Ramos (cell line): ENCODE data around the gene PLK3.
"Not testable (repeated sequence)": the region's sequence is repeated elsewhere in the genome, so short reads cannot be mapped to it uniquely, and the experiment has no call there.

Experiments used
- in situ Hi-C: fragments of 300-500 bp; cut with MboI; formaldehyde crosslinking; loops from one replicate; pipeline ENCODE4 v1.14.3; 2022; ENCODE audit warnings: low sequenced_read_pairs; ENCODE audit not compliant: unreplicated experiment

PLK3 gene

GRCh38 chr1:44799770-44800584 is at the start of gene PLK3:
TSS of gene PLK3 (plus strand) at chr1:44800377. CDS start at chr1:44800464, 87 bp downstream.
- in situ Hi-C loops = loop anchor here (25.0 kb wide), 1 partner anchor 712 kb away; the partner anchor contains the start of genes CCDC163, MMACHC and PRDX1

DNA sequence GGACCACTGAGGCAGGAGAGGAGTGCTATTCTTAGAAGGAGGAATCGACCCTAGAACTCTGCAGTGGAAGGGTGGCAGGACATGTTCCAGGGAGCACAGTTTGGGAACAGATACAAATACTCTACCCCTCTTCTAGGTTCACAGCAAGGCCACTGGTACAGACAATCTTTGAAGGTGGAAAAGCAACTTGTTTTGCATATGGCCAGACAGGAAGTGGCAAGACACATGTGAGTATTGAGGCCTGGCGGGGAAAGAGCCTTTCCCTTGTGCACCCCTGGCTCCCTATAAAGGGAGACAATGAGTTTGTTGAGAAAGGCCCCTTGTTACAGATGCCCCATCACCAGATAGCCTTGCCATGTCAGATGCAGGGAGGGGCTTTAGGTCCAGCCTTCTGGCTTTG is 42.8 kb upstream of the PLK3 start:
- in situ Hi-C loops = no loop called here

- in situ Hi-C loops = no loop called here
Observed at GRCh38 chr1:44759077-44759476, 41.1 kb upstream of the PLK3 start.

DNA sequence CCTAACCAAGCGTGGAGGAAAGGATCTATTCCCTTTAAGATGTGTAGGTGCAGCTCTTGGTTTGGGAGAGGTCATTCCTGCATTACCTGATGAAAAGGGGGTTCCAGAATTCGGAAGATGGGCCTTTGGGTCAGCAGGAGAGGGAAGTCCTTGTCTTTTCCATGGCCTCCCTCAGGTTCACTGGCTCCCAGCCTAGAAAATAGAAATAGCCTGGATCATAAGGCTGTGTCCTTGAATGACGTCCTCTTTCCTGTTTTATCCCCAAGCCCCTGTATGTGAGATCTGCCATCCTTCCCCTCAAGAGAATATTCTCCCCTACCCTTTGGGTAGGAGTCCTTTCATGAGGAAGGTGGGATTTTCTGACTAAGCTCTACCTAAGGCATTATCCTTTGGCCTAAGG is 39.3 kb upstream of the PLK3 start:
- in situ Hi-C loops = no loop called here

- in situ Hi-C loops = not testable (repeated sequence)
Observed at GRCh38 chr1:44766421-44766820, 33.8 kb upstream of the PLK3 start.

DNA sequence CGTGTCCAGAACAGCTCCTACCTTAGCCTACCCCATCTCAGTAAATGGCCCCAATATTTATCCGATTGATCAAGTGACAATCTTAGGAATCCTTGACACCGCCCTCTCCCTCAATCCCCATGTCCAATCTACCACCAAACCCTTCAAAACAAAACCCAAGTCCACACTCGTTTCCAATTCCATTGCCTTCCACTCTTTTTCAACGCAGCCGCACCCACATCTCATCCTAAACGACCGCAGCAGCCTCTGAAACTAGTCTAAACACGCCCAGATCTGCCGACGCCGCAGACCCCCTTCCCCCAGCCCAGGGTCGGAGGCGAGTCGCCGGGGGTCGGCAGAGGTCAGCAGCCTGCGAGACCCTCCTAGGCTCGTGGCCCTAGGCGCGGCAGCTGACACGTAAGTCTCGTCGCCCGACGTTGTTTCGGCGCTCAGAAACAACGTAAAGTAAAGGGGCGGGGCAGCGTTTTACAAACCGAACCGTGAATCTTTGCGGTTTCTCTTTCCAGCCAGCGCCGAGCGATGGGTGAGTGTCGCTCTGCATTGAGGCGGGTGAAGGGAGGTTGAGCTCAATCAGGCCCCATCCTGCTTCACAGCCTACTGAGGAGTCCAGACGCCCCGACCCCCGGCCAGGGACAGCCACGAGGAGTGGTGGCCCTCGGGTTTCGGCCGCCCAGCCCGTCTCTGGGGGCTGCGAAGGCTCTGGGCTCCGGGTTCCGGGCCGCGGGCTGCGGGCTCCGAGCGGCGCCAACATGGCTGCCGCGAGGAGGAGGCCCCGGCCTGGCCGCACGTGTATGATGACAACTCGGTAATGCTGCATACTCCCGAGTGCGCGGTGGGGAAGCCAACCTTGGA is 24.9 kb upstream of the PLK3 start, which contains the start of gene RPS8:
RPS8 (plus strand) TSS at position 463 of the 852 bp plus-strand sequence; CDS start at position 520, 57 bp downstream.
- in situ Hi-C loops = no loop called here

DNA sequence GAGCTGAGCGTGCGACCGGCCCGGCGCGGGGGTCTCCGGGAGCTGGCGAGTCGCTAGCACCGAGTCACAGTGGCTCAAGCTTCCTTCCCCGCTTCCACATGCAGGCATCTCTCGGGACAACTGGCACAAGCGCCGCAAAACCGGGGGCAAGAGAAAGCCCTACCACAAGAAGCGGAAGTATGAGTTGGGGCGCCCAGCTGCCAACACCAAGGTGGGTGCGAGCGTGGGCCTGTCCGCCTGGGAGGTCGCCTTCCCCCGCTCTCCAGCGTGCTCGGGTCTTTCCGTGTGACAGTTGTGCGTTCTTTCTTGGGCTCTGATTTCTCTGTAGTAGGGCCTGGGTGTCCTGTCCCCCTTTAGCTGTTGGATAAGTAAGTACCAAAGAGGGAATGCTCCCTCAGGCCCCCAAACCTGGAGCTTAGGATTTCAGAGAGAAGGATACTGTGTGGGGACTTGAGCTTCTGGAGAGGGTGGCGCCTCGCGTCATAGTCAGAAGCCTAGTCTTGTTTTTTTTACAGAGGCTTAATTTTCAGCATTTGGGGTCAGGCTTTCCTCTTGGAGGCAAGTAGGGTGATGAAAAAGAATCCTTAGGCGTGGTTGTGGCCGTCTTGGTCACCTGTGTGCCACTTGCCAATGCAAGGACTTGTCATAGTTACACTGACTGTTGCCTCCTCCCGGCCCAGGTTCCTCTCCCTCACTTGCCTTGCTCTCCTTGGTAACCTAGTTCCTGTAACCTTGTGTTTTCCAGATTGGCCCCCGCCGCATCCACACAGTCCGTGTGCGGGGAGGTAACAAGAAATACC is 24.0 kb upstream of the PLK3 start:
- in situ Hi-C loops = no loop called here

DNA sequence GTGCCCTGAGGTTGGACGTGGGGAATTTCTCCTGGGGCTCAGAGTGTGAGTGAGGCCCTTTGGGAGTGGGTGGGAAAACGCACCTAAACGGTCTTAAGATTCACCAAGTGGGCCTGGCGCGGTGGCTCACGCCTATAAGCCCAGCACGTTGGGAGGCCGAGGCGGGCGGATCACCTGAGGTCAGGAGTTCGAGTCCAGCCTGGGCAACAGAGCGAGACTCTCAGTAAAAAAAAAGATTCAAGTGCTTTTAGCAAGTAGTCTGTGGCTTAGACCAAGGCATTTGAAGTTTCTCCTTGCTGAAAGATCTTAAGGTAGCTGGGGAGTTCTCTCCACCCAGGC is 23.5 kb upstream of the PLK3 start:
- in situ Hi-C loops = no loop called here

- in situ Hi-C loops = no loop called here
Observed at GRCh38 chr1:44777547-44777946, 22.6 kb upstream of the PLK3 start.

GRCh38 chr1:44777969-44778635 is 22.1 kb upstream of the PLK3 start:
- in situ Hi-C loops = no loop called here

DNA sequence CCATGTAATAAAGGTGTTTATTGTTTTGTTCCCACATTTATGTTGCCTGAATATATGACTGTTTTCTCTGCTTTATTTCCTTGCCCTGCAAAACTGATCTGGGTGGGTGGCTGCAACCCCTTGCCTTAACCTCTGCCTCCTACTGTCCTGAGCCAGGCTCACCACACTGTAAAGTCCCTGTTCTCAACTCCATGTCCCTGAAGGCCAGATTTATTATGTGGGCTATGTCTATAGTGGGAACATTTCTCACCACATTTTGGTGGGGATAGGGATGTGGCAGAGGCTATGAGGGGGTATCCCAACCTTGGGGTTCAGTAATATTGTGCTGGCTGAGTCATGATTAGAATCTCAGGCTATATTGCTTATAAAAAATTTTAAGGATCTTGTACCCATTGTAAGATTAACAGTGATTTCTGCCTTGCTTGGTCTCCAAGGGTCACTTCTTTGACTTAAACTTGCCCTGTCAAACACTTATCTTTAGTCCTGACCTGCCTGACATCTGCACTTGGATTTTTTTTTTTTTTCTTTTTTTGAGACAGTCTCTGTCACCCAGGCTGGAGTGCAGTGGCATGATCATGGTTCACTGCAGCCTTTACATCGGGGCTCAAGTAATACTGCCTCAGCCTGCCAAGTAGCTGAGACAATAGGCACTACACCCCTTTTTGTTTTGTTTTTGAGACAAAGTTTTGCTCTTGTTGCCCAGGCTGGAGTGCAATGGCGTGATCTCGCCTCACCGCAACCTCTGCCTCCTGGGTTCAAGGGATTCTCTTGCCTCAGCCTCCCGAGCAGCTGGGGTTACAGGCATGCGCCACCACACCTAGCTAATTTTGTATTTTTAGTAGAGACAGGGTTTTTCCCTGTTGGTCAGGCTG is 21.2 kb upstream of the PLK3 start:
- in situ Hi-C loops = no loop called here

DNA sequence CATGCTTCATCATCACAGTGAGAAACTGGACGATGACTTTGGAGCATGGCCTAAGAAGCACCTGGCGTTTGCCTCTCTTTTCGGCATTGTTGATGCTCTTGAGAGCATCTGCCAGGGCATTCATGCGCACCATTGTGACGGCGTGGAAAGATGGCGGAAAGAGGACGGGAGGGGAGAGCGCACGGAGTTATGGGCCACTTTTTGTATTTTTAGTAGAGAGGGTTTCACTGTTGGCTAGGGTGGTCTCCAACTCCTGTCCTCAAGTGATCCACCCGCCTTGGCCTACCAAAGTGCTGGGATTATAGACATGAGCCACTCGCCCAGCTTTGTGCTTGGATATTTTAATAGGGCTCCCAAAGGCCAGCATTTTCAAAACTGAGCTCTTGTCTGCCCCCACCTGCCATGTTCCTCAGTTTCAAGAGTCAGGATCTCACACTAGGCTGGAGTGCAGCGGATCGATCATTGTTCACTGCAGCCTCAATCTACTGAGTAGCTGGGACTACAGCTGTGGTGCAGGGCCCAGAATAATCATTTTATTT is 19.5 kb upstream of the PLK3 start:
- in situ Hi-C loops = no loop called here

- in situ Hi-C loops = no loop called here
Observed at GRCh38 chr1:44783697-44784093, 16.5 kb upstream of the PLK3 start.

GRCh38 chr1:44784094-44785028 is 15.8 kb upstream of the PLK3 start:
- in situ Hi-C loops = no loop called here

GRCh38 chr1:44785029-44785380 is 15.2 kb upstream of the PLK3 start:
- in situ Hi-C loops = no loop called here

DNA sequence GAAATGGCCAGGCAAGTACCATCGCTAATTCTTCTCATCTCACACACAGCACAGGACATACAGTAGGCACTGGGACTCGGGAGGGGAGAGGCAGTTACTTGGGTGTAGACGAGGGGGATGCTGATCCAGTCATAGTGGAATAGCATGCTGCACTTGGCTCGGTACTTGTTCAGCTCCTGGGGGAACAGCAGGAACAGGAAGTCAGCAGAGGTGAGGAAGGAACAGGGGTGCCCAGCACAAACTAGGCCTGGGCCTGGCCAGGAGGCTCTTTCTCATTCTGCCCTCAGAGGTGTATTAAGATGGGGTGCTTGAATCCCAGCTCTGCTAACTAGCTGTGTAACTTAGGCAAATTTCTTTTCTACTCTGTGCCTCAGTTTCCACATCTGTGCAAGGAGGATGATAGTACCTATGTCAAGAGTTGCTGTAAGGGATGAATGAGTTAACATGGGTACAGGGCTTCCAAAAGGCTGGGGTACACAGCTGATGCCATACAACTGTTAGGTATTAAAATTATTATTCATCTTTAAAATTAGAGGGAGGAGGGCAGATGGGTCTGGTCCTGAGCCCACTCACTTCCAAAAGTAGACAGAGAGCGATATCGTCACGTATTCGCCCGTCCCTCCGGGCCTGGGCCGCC is 14.6 kb upstream of the PLK3 start:
- in situ Hi-C loops = no loop called here

GRCh38 chr1:44786138-44786840 is 13.9 kb upstream of the PLK3 start:
- in situ Hi-C loops = no loop called here
